Ishikawa (cell line): ENCODE results near the gene GMEB2.

ENCODE experiments used
- CEBPB ChIP-seq: IDR thresholded peaks from 2 replicates; pipeline ENCODE4 v1.6.1; 2012
- CREB1 ChIP-seq: IDR thresholded peaks from 2 replicates; pipeline ENCODE4 v1.6.1; 2012; ENCODE audit warnings: low read depth
- EGR1 ChIP-seq: IDR thresholded peaks from 2 replicates; pipeline ENCODE4 v1.6.1; 2012
- EP300 ChIP-seq: IDR thresholded peaks from 2 replicates; pipeline ENCODE4 v1.6.1; 2012; ENCODE audit warnings: borderline replicate concordance
- FOXM1 ChIP-seq: IDR thresholded peaks from 2 replicates; pipeline ENCODE4 v1.6.1; 2012; ENCODE audit warnings: low read depth, borderline replicate concordance
- NFIC ChIP-seq: IDR thresholded peaks from 2 replicates; pipeline ENCODE4 v1.6.1; 2012
- RAD21 ChIP-seq: IDR thresholded peaks from 2 replicates; pipeline ENCODE4 v1.6.1; 2012; ENCODE audit warnings: low read depth
- TAF1 ChIP-seq: IDR thresholded peaks from 2 replicates; pipeline ENCODE4 v1.6.1; 2012; ENCODE audit warnings: low read depth, mild to moderate bottlenecking
- TCF12 ChIP-seq: IDR thresholded peaks from 2 replicates; pipeline ENCODE4 v1.6.1; 2012; ENCODE audit warnings: low read depth
- TEAD4 ChIP-seq: IDR thresholded peaks from 2 replicates; pipeline ENCODE4 v1.6.1; 2012
- YY1 ChIP-seq: IDR thresholded peaks from 2 replicates; pipeline ENCODE4 v1.6.1; 2012; ENCODE audit warnings: low read depth
- ZBTB7A ChIP-seq: IDR thresholded peaks from 2 replicates; pipeline ENCODE4 v1.6.1; 2012; ENCODE audit warnings: low read depth
- TF ChIP-seq, protein P1 (sequence below): IDR thresholded peaks from 2 replicates; pipeline ENCODE4 v1.6.1; 2012; ENCODE audit warnings: low read depth, mild to moderate bottlenecking
- TF ChIP-seq, protein P2 (sequence below): IDR thresholded peaks from 2 replicates; pipeline ENCODE4 v1.6.1; 2012
- TF ChIP-seq, protein P3 (sequence below): IDR thresholded peaks from 2 replicates; pipeline ENCODE4 v1.6.1; 2012

GMEB2 gene

DNA sequence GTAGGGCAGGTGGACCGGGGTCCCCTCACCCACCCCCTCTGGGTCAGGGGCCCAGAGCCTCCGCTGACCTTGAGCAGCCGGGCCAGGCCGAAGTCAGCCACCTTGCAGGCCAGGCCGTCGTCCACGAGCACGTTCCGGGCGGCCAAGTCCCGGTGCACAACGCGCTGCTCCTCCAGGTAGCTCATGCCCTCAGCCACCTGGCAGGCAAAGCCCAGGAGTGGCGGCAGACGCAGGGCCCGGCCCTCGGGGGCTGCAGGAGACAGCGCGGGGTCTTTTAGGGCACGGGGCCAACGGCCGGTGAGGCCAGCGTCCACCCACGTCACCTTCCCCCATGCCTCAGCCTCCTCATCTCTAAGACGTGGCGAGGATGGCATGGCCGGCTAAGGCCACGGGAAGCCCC is 85.5 kb downstream of the GMEB2 start:
- TF ChIP-seq EP300 = no peak
- TF ChIP-seq YY1 = no peak
- no peak for TF ChIP-seq TEAD4
- TF ChIP-seq ZBTB7A = no peak
- TF ChIP-seq TAF1 = no peak
- no peak for TF ChIP-seq NFIC
- no peak for TF ChIP-seq CREB1
- no peak for TF ChIP-seq CEBPB
- no peak for TF ChIP-seq EGR1
- no peak for TF ChIP-seq TCF12
- TF ChIP-seq FOXM1 = no peak
- TF ChIP-seq, protein P1, sequence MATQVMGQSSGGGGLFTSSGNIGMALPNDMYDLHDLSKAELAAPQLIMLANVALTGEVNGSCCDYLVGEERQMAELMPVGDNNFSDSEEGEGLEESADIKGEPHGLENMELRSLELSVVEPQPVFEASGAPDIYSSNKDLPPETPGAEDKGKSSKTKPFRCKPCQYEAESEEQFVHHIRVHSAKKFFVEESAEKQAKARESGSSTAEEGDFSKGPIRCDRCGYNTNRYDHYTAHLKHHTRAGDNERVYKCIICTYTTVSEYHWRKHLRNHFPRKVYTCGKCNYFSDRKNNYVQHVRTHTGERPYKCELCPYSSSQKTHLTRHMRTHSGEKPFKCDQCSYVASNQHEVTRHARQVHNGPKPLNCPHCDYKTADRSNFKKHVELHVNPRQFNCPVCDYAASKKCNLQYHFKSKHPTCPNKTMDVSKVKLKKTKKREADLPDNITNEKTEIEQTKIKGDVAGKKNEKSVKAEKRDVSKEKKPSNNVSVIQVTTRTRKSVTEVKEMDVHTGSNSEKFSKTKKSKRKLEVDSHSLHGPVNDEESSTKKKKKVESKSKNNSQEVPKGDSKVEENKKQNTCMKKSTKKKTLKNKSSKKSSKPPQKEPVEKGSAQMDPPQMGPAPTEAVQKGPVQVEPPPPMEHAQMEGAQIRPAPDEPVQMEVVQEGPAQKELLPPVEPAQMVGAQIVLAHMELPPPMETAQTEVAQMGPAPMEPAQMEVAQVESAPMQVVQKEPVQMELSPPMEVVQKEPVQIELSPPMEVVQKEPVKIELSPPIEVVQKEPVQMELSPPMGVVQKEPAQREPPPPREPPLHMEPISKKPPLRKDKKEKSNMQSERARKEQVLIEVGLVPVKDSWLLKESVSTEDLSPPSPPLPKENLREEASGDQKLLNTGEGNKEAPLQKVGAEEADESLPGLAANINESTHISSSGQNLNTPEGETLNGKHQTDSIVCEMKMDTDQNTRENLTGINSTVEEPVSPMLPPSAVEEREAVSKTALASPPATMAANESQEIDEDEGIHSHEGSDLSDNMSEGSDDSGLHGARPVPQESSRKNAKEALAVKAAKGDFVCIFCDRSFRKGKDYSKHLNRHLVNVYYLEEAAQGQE = no peak

DNA sequence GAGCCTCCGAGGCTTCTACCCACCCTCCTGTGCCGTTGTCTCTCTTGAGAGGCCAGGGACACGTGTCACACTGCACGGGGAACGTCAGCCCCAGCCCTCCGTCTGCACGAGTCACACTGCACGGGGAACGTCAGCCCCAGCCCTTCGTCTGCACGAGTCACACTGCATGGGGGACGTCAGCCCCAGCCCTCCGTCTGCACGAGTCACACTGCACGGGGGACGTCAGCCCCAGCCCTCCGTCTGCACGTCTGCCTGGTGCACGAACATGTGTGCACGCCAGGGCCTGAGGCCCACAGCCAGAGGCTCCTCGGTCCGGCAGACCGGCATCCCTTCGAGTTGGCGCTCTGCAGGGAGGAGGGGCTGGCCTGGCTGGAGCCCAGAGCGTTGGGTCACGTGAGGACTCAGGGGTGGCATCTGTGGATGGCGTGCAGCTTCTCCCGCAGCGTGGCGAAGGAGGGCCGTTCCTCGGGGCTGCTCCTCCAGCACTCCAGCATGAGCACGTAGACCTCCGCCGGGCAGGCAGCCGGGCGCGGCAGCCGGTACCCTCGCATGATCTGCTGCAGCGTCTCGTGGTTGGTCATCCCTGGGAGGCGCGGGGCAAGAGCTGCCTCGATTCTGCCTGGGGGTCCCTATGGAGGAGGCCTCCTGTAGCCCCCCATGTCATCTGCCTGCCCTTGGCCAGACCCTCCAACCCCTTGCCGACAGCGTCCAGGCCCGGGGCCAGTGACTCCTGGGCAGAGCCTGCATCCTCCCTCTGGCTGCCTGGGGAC is 86.3 kb downstream of the GMEB2 start:
- TF ChIP-seq, protein P2, sequence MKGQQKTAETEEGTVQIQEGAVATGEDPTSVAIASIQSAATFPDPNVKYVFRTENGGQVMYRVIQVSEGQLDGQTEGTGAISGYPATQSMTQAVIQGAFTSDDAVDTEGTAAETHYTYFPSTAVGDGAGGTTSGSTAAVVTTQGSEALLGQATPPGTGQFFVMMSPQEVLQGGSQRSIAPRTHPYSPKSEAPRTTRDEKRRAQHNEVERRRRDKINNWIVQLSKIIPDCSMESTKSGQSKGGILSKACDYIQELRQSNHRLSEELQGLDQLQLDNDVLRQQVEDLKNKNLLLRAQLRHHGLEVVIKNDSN = peak; percentile 93
- TF ChIP-seq ZBTB7A = 0 out of 2 replicates have a peak, but pooled peaks have one; percentile 33
- no peak for TF ChIP-seq TEAD4
- 0 out of 2 replicates have a peak, but pooled peaks have one; percentile 18 for TF ChIP-seq NFIC
- TF ChIP-seq, protein P3, sequence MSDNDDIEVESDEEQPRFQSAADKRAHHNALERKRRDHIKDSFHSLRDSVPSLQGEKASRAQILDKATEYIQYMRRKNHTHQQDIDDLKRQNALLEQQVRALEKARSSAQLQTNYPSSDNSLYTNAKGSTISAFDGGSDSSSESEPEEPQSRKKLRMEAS = peak; percentile 57
- TF ChIP-seq RAD21 = no peak
- no peak for TF ChIP-seq CEBPB
- no peak for TF ChIP-seq EGR1

DNA sequence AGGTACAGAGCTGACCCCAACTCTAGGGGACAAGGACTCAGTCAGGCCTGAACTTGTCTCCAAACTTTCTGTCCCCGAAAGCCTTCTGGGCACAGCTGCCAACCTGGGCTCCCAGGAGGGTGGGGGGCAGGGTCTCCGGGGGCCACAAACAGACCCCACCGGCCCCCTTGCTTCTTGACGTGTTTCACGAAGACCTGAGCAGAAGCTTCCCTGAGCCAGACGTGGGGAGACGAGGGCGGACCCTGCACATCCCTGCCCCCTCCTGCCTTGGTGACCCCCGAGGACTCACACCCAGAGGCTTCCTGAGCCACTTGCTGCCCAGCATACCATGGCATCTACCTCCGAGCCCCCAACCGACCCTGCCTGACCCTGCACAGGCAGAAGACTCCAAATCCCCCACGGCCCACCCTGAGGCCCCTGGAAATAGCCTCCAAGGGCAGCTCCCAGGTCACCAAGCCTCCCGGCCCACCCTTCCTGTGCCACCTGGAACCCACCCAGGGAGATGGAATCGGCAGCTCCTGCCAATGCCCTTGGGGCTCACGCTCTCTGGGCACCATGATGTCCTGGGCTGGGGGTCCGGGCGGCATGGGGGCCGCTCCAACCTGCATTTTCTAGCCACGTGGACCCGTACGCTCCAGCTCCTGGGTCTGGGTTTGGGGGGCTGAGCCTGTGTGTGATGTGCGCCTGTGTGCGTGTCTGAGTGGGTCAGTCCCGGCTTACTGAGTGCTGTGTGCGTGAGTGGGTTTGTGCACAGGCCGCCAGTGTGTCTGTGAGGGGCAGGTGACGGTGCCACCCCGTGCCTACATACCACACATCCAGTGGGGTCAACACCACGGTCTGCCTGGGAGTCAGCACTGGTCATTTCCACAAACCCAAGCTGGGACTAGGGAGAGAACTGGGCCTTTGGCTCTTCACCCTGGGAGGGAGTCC is 87.2 kb downstream of the GMEB2 start:
- TF ChIP-seq EP300 (no peak), NFIC (no peak), YY1 (no peak)

DNA sequence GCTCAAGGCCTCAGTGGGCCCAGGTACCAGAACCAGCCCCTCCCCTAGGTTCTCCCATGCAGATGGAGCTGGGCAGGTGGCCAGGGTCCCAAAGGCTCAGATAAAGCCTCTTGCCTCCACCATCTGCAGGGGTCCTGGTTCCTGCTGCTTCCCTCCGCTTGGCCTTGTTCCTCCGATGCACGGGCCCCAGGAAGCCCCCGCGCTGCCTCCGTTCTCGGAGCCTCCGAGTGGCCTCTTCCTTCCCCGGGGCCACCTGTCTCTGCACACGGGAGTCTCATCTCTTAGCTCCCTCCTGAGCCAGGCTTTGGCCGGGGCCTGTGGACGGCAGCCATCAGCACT is 87.8 kb downstream of the GMEB2 start:
- TF ChIP-seq NFIC = no peak; the same call in 1 of the 2 replicates
- TF ChIP-seq ZBTB7A = peak; percentile 43; the same call in 1 of the 2 replicates
- no peak for TF ChIP-seq TAF1
- TF ChIP-seq TCF12 = peak; percentile 58
- TF ChIP-seq, protein P3 = no peak
- no peak for TF ChIP-seq EP300

DNA sequence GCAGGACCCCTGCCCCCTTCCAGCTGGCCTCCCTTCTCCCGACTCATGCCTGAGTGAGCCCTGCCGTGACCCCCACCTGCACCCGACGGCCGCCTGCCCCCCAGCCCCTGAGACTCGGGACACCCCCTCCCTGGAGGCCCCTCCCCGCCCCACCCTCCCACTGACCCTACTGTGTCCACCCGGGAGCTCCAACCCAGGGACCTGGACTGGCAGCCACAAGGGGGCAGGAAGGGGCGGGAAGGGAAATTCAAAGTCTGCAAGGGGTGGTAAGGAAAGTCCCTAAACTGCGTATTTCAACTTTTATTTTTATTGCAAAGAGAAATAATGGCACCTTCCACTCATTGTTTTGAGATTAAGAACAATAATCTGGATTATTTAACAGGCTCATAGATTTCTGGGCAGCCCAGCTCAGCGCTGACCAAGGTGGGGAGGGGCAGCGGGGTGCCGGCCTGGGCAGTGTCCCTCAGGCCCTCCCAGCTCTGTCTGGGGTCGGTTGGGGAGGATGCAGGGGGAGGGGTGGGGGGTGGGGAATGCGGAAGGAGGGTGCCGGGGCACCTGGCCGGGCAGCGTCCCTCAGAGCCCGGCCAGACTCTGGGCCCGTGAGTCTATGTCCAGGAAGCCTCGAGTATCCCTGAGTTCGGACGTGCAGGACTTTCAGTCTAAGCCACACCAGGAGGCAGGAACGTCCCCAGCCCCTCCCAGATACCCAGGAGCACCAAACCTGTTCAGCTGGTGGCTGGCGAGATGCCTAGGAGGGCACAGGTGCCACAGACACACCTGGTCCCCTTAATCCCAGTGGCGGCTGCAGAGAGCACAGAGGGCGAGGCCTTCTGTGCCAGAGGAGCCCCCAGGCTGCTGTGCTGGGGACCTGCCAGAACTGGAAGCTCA is 88.5 kb downstream of the GMEB2 start:
- TF ChIP-seq FOXM1 (no peak), RAD21 (peak; percentile 16; the same call in 1 of the 2 replicates), TCF12 (peak; percentile 95), CREB1 (no peak), TAF1 (no peak), EP300 (peak; percentile 71; the same call in 1 of the 2 replicates), TEAD4 (peak; percentile 66), EGR1 (no peak), CEBPB (no peak), NFIC (peak; percentile 87), ZBTB7A (no peak; the same call in 1 of the 2 replicates), YY1 (no peak)
- TF ChIP-seq, protein P3 = peak; percentile 64
- TF ChIP-seq, protein P1 = no peak
- TF ChIP-seq, protein P2 = no peak
